WTC11 (cell line): ENCODE data around the gene BECN2. TPM values are rescaled to one million over a fixed set of nuclear protein-coding genes. Genes with fewer than 3 reads are reported as not detected.
"Not testable (repeated sequence)": the region's sequence is repeated elsewhere in the genome, so short reads cannot be mapped to it uniquely, and the experiment has no call there.

Experiments
- ATAC-seq: fragments of 200-7000 bp; cut with Tn5 transposase; 2 replicates; pipeline ENCODE4 v1.10.0; 2021; ENCODE audit warnings: mild to moderate bottlenecking, moderate library complexity
- CTCF ChIA-PET: fragments of 300-600 bp; sonication (Branson Sonifier 250); formaldehyde crosslinking; loops from one replicate; lab custom pipeline; 2021; ENCODE audit warnings: antibody characterized with exemption; lab: Charles Lee
- POLR2A ChIA-PET: fragments of 350-600 bp; sonication (Branson Sonifier 250); formaldehyde crosslinking; loops from one replicate; lab custom pipeline; 2021; ENCODE audit warnings: antibody characterized with exemption; lab: Charles Lee
- DNase-seq: peaks from one replicate; pipeline ENCODE4 v3.0.0; 2021; ENCODE audit warnings: low spot score
- H3K27ac Mint-ChIP-seq: 2 replicates; pipeline ENCODE4 v1.8.0; 2021; ENCODE audit warnings: mixed read lengths
- H3K27me3 Mint-ChIP-seq: 2 replicates; pipeline ENCODE4 v1.8.0; 2021; ENCODE audit warnings: low read depth, mild to moderate bottlenecking, moderate library complexity, mixed read lengths
- H3K36me3 Mint-ChIP-seq: 2 replicates; pipeline ENCODE4 v1.8.0; 2021; ENCODE audit warnings: mixed read lengths
- H3K4me1 Mint-ChIP-seq: 2 replicates; pipeline ENCODE4 v1.8.0; 2022; ENCODE audit warnings: mixed read lengths
- H3K4me3 Mint-ChIP-seq: 2 replicates; pipeline ENCODE4 v1.8.0; 2021; ENCODE audit warnings: mild to moderate bottlenecking, moderate library complexity, mixed read lengths
- H3K9me3 Mint-ChIP-seq: 2 replicates; pipeline ENCODE4 v1.8.0; 2021; ENCODE audit warnings: mixed read lengths
- CREM ChIP-seq: sonication (generic); formaldehyde crosslinking; IDR thresholded peaks from 2 replicates; pipeline ENCODE4 v1.8.1; 2022; ENCODE audit warnings: mild to moderate bottlenecking, missing genetic modification reagents, moderate library complexity
- ETV6 ChIP-seq: sonication (generic); formaldehyde crosslinking; IDR thresholded peaks from 2 replicates; pipeline ENCODE4 v1.8.1; 2022; ENCODE audit warnings: mild to moderate bottlenecking, missing genetic modification reagents
- MXD4 ChIP-seq: fragments of 250-450 bp; sonication (Bioruptor Pico); IDR thresholded peaks from 2 replicates; pipeline ENCODE4 v1.8.0; 2021; ENCODE audit warnings: mild to moderate bottlenecking, moderate library complexity, borderline replicate concordance
- SOX15 ChIP-seq: fragments of 250-450 bp; sonication (Bioruptor Pico); IDR thresholded peaks from 2 replicates; pipeline ENCODE4 v1.9.0; 2021; ENCODE audit warnings: mild to moderate bottlenecking
- ZNF263 ChIP-seq: sonication (generic); formaldehyde crosslinking; IDR thresholded peaks from 2 replicates; pipeline ENCODE4 v1.8.1; 2022; ENCODE audit warnings: low read depth, mild to moderate bottlenecking, moderate library complexity, missing genetic modification reagents
- ZNF423 ChIP-seq: fragments of 250-450 bp; sonication (Bioruptor Pico); IDR thresholded peaks from 2 replicates; pipeline ENCODE4 v2.1.2; 2022; ENCODE audit warnings: mild to moderate bottlenecking, moderate library complexity
- total RNA-seq: library from RNA; stranded (reverse); gene quantifications from 3 replicates; pipeline ENCODE4 v1.2.3, GENCODE V29; 2021
- TF ChIP-seq, protein P1 (sequence below): sonication (generic); formaldehyde crosslinking; IDR thresholded peaks from 2 replicates; pipeline ENCODE4 v1.8.1; 2022; ENCODE audit warnings: mild to moderate bottlenecking, missing genetic modification reagents, moderate library complexity, borderline replicate concordance
- TF ChIP-seq, protein P2 (sequence below): sonication (generic); formaldehyde crosslinking; IDR thresholded peaks from 2 replicates; pipeline ENCODE4 v1.8.1; 2023; ENCODE audit warnings: mild to moderate bottlenecking, missing genetic modification reagents, moderate library complexity
- TF ChIP-seq, protein P3 (sequence below): sonication (generic); formaldehyde crosslinking; IDR thresholded peaks from 2 replicates; pipeline ENCODE4 v1.8.1; 2023; ENCODE audit warnings: mild to moderate bottlenecking, missing genetic modification reagents, borderline replicate concordance
- TF ChIP-seq, protein P4 (sequence below): sonication (generic); formaldehyde crosslinking; IDR thresholded peaks from 2 replicates; pipeline ENCODE4 v1.8.1; 2022; ENCODE audit warnings: low read depth, mild to moderate bottlenecking, moderate library complexity, missing genetic modification reagents, borderline replicate concordance
- TF ChIP-seq, protein P5 (sequence below): sonication (generic); formaldehyde crosslinking; IDR thresholded peaks from 2 replicates; pipeline ENCODE4 v1.8.0; 2022; ENCODE audit warnings: mild to moderate bottlenecking, missing genetic modification reagents
- TF ChIP-seq, protein P6 (sequence below): fragments of 250-450 bp; sonication (Bioruptor Pico); IDR thresholded peaks from 2 replicates; pipeline ENCODE4 v1.9.0; 2021; ENCODE audit warnings: mild to moderate bottlenecking

Gene BECN2
- total RNA-seq, 1 experiment from 2014 or later: not detected

DNA sequence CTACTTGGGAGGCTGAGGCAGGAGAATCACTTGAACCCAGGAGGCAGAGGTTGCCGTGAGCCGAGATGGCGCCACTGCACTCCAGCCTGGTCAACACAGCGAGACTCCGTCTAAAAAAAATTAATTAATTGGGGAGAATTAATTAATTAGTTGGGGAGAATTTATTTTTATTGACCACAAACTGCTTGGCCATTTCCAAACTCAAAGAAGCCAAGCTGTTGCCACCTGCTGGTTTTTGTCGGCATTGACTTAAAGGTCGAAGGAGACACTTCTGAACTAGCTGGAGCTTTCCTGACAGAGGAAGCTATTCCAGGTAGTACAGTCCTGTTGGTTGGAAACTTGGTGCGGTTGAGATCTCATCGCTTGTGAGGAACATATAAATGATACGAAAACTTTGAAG lies 28.2 kb downstream of the BECN2 start:
- POLR2A ChIA-PET: no interaction called here
- Mint-ChIP-seq H3K36me3 (no peaks in the 10 kb centered on the region), H3K4me3 (no peak overlapping the region), H3K4me1 (no peaks in the 10 kb centered on the region), H3K27me3 (no peaks in the 10 kb centered on the region), H3K9me3 (no peaks in the 10 kb centered on the region), H3K27ac (no peak overlapping the region)
- ATAC-seq (peak; percentile 85), DNase-seq (peak; percentile 66)
- CTCF ChIA-PET: interaction anchor here (0.6 to 2.6 kb wide), 17 partner anchors 9 to 375 kb away, joined by 3 to 37 read pairs (median 4); partner anchors contain the start of gene MAP1LC3C
- TF ChIP-seq, protein P1, sequence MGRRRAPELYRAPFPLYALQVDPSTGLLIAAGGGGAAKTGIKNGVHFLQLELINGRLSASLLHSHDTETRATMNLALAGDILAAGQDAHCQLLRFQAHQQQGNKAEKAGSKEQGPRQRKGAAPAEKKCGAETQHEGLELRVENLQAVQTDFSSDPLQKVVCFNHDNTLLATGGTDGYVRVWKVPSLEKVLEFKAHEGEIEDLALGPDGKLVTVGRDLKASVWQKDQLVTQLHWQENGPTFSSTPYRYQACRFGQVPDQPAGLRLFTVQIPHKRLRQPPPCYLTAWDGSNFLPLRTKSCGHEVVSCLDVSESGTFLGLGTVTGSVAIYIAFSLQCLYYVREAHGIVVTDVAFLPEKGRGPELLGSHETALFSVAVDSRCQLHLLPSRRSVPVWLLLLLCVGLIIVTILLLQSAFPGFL (CRISPR knock-in tag): no peak

DNA sequence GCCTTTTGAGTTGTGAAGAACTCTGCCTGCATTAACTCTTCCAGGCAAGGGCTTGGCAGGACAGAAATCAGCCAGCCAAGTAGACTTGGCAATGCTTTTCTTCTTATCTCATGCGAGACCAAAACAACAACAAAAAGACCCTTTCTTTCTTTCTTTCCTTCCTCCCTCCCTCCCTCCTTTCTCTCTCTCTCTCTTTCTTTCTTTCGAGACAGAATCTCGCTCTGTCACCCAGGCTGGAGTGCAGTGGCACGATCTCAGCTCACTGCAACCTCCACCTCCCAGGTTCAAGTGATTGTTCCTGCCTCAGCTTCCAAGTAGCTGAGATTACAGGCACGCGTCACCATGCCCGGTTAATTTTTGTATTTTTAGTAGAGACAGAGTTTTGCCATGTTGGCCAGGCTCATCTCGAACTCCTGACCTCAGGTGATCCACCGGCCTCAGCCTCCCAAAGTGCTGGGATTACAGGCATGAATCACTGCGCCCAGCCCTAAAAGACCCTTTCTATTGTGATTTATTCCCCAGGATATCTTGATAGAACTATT lies 30.9 kb downstream of the BECN2 start:
- H3K36me3 Mint-ChIP-seq, ATAC-seq, H3K4me3 Mint-ChIP-seq, H3K27me3 Mint-ChIP-seq, H3K4me1 Mint-ChIP-seq, DNase-seq, H3K27ac Mint-ChIP-seq, POLR2A ChIA-PET, H3K9me3 Mint-ChIP-seq: not testable (repeated sequence)
- CTCF ChIA-PET: interaction anchor here (1.1 kb wide), 1 partner anchor 10 kb away, joined by 3 read pairs; the partner anchor contains the start of gene MAP1LC3C

DNA sequence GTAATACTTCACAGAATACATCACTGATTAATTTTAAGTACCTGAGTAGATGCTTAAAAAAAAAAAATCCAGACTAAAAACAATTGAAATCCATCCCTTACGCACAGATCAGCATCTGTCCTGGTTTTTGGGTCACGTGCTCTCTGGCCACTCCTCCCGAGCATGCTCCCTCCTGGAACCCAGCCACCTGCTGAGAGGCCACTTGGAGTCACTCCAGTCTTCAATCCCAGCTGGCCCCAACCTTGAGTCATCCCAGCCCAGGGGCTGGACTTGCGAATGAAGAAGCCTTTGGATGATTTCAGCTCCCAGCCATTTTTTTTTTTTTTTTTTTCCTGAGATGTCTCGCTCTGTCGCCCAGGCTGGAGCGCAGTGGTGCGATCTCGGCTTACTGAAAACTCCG lies 32.5 kb downstream of the BECN2 start:
- POLR2A ChIA-PET: no interaction called here
- Mint-ChIP-seq H3K4me1 (no peaks in the 10 kb centered on the region), H3K27ac (no peak overlapping the region), H3K9me3 (no peaks in the 10 kb centered on the region), H3K27me3 (no peaks in the 10 kb centered on the region), H3K4me3 (no peak overlapping the region), H3K36me3 (no peaks in the 10 kb centered on the region)
- CTCF ChIA-PET: interaction anchor here (0.6 to 1.5 kb wide), 3 partner anchors 9 to 456 kb away, joined by 3 to 12 read pairs (median 3); partner anchors contain the start of gene MAP1LC3C
- DNase-seq (peak; percentile 44), ATAC-seq (peak; percentile 40; the same call in 1 of the 2 replicates)
- TF ChIP-seq, protein P2, sequence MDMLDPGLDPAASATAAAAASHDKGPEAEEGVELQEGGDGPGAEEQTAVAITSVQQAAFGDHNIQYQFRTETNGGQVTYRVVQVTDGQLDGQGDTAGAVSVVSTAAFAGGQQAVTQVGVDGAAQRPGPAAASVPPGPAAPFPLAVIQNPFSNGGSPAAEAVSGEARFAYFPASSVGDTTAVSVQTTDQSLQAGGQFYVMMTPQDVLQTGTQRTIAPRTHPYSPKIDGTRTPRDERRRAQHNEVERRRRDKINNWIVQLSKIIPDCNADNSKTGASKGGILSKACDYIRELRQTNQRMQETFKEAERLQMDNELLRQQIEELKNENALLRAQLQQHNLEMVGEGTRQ (CRISPR knock-in tag): 0 out of 2 replicates have a peak, but pooled peaks have one; percentile 35
- no peak for TF ChIP-seq CREM (CRISPR knock-in tag)
- TF ChIP-seq ZNF423: peak; percentile 32; the same call in 1 of the 2 replicates
- TF ChIP-seq SOX15 (CRISPR knock-in tag): no peak
- TF ChIP-seq ETV6: no peak

DNA sequence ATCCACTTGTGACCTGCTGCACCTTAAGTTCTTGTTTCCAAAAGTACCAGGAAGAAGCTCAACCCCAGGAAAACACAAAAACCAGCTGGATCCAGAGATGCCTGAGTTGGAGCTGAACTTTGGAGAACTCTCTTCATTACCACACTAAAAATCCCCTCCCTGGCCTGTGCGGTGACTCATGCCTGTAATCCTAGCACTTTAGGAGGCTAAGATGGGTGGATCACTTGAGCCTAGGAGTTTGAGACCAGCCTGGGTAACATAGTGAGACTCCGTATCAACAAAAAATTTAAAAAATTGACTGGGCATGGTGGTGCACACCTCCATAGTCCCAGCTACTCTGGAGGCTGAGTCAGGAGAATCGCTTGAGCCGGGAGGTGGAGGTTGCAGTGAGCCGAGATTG lies 35.2 kb downstream of the BECN2 start:
- H3K27me3 Mint-ChIP-seq: no peaks in the 10 kb centered on the region
- ChIA-PET CTCF (no interaction called here), POLR2A (no interaction called here)

More for the DNA sequence above, 35.2 kb downstream of the BECN2 start:
- no peak overlapping the region for H3K27ac Mint-ChIP-seq
- DNase-seq (no peak), ATAC-seq (no peak)
- H3K4me3 Mint-ChIP-seq: no peak overlapping the region
- no peaks in the 10 kb centered on the region for H3K9me3 Mint-ChIP-seq
- TF ChIP-seq, protein P3, sequence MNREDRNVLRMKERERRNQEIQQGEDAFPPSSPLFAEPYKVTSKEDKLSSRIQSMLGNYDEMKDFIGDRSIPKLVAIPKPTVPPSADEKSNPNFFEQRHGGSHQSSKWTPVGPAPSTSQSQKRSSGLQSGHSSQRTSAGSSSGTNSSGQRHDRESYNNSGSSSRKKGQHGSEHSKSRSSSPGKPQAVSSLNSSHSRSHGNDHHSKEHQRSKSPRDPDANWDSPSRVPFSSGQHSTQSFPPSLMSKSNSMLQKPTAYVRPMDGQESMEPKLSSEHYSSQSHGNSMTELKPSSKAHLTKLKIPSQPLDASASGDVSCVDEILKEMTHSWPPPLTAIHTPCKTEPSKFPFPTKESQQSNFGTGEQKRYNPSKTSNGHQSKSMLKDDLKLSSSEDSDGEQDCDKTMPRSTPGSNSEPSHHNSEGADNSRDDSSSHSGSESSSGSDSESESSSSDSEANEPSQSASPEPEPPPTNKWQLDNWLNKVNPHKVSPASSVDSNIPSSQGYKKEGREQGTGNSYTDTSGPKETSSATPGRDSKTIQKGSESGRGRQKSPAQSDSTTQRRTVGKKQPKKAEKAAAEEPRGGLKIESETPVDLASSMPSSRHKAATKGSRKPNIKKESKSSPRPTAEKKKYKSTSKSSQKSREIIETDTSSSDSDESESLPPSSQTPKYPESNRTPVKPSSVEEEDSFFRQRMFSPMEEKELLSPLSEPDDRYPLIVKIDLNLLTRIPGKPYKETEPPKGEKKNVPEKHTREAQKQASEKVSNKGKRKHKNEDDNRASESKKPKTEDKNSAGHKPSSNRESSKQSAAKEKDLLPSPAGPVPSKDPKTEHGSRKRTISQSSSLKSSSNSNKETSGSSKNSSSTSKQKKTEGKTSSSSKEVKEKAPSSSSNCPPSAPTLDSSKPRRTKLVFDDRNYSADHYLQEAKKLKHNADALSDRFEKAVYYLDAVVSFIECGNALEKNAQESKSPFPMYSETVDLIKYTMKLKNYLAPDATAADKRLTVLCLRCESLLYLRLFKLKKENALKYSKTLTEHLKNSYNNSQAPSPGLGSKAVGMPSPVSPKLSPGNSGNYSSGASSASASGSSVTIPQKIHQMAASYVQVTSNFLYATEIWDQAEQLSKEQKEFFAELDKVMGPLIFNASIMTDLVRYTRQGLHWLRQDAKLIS (CRISPR knock-in tag): no peak
- TF ChIP-seq SOX15 (CRISPR knock-in tag): no peak
- TF ChIP-seq, protein P4, sequence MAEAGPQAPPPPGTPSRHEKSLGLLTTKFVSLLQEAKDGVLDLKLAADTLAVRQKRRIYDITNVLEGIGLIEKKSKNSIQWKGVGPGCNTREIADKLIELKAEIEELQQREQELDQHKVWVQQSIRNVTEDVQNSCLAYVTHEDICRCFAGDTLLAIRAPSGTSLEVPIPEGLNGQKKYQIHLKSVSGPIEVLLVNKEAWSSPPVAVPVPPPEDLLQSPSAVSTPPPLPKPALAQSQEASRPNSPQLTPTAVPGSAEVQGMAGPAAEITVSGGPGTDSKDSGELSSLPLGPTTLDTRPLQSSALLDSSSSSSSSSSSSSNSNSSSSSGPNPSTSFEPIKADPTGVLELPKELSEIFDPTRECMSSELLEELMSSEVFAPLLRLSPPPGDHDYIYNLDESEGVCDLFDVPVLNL (CRISPR knock-in tag): no peak
- no peak for TF ChIP-seq ZNF263 (CRISPR knock-in tag)
- no peak for TF ChIP-seq MXD4
- TF ChIP-seq, protein P5, sequence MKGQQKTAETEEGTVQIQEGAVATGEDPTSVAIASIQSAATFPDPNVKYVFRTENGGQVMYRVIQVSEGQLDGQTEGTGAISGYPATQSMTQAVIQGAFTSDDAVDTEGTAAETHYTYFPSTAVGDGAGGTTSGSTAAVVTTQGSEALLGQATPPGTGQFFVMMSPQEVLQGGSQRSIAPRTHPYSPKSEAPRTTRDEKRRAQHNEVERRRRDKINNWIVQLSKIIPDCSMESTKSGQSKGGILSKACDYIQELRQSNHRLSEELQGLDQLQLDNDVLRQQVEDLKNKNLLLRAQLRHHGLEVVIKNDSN (CRISPR knock-in tag): no peak
- TF ChIP-seq, protein P6, sequence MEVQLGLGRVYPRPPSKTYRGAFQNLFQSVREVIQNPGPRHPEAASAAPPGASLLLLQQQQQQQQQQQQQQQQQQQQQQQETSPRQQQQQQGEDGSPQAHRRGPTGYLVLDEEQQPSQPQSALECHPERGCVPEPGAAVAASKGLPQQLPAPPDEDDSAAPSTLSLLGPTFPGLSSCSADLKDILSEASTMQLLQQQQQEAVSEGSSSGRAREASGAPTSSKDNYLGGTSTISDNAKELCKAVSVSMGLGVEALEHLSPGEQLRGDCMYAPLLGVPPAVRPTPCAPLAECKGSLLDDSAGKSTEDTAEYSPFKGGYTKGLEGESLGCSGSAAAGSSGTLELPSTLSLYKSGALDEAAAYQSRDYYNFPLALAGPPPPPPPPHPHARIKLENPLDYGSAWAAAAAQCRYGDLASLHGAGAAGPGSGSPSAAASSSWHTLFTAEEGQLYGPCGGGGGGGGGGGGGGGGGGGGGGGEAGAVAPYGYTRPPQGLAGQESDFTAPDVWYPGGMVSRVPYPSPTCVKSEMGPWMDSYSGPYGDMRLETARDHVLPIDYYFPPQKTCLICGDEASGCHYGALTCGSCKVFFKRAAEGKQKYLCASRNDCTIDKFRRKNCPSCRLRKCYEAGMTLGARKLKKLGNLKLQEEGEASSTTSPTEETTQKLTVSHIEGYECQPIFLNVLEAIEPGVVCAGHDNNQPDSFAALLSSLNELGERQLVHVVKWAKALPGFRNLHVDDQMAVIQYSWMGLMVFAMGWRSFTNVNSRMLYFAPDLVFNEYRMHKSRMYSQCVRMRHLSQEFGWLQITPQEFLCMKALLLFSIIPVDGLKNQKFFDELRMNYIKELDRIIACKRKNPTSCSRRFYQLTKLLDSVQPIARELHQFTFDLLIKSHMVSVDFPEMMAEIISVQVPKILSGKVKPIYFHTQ (CRISPR knock-in tag): no peak
- TF ChIP-seq, all 79 proteins: peak for 0
- Mint-ChIP-seq H3K4me1 (no peaks in the 10 kb centered on the region), H3K36me3 (no peaks in the 10 kb centered on the region)
